GM19099 (cell line): ENCODE results near the gene PIK3CD.

Source experiments
- POLR2A ChIP-seq: IDR thresholded peaks from 3 replicates; pipeline ENCODE4 v1.6.1; 2011; ENCODE audit warnings: low read depth; ENCODE audit not compliant: insufficient read length; ENCODE audit errors: extremely low read depth

PIK3CD gene

DNA sequence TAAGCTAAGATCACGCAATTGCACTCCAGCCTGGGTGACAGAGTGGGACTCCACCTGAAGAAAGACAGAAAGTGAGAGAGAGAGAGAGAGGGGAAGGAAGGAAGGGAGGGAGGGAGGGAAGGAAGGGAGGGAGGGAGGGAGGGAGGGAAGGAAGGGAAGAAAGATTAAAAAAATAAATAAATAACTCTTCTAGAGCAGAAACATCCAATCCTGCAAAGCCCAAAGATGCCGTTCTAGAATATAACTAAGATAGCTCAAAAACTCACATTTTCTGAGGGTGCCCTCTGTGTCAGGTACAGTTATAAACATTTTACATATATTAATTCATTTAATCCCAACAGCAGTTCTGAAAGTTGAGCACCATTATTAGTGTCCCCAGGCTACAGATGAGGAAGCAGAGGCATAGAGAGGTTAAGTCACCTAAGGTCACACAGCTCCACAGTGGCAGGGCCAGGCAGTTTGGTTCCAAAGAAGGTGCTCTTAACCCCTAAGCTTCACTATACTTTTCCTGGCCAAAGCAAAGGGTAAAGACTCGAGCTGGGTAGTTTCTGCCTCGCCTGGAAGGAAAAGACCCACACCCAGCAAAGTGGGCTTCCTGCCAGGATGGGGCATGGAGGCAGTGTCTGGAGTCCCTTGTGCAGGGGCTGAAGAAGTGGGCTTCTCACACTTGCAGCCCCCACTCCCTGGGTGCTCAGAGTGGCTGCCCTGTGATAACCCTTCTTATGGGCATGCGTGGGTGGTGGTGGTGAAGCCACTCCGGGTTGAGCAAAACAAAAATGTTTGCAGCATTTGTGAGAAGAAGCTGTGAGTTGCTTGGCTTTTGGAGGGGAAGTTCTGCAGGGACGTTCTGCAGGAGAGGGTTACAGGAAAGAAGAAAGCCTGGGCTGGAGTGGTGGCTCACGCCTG, 7.9 kb upstream of the PIK3CD start:
- TF ChIP-seq POLR2A, result no peak

GRCh38 chr1:9646037-9646436, 5.5 kb upstream of the PIK3CD start:
- no peak for TF ChIP-seq POLR2A

DNA sequence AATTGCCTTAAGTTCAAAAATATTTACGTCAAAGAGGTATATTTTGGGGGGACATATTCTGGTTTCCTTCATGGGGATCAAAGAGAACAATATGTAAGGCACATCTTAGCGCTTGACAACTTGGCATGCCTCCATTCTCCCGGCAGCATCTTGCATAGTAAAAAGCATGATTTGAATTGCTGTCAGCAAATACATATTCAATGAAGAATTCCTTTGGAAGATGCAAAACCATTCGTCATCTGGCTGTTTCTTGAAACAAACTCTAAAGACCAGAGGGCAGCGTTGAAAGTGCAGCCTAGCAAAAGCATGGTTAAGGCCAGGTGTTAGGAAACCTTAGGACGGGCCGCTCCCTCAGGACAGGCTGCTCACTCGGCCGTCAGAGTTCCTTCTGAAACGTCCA, 3.4 kb upstream of the PIK3CD start:
- no peak for TF ChIP-seq POLR2A

- TF ChIP-seq POLR2A, result no peak
These were observed 1.8 kb upstream of the PIK3CD start for GRCh38 chr1:9649769-9650168.

GRCh38 chr1:9651220-9651564, 339 bp upstream of the PIK3CD start:
- TF ChIP-seq POLR2A, result no peak

DNA sequence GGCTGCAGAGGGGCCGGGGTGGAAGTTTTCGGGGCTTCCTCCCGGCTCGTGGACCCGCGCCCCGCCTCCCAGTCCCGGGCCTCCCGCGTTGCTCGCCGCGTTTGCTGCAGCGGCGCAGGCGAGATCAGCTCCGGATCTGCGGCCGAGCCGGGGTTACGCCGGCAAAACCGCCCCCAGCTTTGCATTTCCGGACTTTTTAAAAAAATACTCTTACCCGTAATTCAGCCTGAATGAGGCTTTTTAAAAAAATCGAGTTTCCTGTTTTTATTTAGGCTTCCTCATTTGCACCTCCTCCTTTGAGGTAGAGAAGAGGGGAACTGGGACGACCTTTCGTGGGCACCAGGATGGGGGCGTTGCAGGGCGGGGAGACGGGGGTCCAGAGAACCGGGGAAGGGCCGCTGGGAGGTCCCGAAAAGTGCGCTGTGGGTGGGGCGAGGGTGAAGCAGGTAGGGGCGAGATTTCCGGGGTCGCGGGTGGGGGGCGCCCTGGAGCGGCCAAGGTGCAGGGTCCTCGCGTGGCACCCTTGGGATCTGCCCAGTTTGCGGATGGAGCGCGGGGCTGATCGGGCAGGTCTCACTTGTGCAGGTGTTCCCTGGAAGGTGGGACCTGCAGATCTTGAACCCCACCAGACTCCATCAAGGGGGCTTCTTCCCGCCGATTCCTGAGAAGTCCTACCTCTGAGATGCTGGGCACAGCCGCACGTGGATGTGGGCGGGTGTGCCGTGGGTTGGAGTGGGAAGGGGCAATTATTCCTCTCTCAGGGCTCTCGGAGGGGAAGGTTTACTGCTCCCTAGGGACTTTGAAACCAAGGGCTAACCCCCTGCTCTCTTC, 1.1 kb downstream of the PIK3CD start:
- peak; percentile 70 for TF ChIP-seq POLR2A

GRCh38 chr1:9653210-9653490, 1.6 kb downstream of the PIK3CD start:
- TF ChIP-seq POLR2A, result no peak

DNA sequence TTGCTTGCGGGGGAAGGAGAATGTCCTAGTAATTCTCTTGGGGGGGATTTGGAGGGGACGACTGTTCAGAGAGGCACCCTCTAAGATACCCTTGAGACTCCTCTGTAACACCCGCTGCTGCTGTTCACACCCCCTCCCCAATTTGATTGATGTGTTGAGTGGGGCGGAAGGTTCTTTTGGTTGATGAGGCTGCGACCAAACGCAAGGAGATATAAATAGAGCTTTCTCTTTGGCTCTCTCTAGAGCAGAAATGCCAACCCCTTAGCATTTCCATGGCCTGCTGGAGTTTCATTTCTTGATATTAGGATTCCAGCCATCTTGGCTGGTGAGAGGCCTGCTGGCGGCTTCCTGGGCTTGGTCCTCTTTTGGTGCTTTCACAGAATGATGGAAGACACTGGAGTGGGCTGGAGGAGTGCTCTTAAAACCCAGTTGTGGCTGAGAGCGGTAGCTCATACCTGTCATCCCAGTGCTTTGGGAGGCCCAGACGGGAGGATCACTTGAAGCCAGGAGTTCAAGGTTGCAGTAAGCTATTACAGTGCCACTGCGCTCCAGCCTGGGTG, 2.0 kb downstream of the PIK3CD start:
- no peak for TF ChIP-seq POLR2A

DNA sequence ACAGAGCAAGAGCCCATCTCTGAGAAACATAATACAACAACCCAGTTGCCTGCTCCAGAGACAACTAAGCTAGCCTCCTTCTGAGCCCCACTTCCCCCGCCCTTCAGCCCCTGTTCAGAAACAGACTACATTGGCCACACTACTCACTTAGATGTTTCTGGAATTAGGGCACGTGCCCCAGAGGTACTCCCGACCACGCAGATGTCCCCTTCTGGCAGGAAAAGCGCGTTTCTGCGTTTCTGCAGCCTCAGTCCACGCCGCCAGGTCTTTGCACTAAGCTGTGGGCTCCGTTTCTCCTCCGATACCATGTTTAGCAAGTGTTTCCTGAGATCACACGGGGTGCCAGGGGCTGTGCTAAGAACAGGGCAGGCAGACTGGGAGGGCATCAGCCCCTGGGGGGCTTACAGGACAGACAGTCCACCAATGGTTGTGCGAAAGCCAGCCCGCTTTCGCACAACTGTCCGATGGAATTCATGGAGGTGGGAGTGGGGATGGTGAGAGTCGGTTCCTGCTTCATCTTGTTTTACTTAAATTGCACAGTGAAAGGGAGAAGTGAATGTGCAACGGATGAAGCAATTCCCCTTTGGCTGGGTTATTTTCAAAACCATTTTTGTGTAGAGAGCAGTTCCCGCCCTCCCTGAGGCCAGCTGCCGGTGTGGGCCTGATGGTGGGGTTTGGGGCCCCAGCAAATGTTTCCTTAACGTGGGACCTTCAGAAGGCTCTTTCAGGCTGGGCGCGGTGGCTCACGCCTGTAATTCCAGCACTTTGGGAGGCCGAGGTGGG, 2.7 kb downstream of the PIK3CD start:
- peak; percentile 18 for TF ChIP-seq POLR2A

DNA sequence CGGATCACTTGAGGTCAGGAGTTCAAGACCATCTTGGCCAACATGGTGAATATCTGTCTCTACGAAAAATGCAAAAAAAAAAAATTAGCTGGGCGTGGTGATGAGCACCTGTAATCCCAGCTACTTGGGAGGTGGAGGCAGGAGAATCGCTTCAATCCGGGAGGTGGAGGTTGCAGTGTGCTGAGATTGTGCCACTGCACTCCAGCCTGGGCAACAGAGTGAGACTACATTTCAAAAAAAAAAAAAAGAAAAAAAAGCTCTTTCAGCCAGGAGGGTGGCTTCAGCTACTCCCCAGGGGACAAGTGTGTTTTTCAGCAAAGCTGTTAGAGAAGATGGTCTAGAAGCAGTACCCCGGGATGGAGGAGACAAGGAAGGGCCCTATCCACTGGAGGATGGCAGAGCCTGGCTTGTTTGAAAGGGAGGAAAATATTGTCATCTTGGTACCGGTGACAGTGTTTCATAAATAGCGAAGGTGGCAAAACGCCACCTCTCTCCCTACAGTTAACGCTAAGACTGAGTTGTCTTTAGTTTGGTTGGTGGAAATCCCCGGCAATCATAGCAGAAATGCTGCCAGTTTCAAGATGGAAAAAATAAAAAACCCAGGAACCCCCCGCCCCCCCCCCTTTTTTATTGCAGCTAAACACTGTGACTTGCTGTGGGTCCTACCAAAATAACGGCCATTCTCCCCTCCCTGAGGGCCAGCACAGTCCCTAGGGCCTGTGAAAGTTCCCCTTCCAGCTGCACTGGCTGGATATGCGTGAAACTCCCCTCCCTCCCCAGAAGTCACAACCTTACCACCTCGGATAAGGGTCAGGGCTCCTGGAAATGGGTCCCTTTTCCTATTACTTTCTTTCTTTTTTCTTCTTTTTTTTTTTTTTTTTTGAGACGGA, 3.5 kb downstream of the PIK3CD start:
- no peak for TF ChIP-seq POLR2A

DNA sequence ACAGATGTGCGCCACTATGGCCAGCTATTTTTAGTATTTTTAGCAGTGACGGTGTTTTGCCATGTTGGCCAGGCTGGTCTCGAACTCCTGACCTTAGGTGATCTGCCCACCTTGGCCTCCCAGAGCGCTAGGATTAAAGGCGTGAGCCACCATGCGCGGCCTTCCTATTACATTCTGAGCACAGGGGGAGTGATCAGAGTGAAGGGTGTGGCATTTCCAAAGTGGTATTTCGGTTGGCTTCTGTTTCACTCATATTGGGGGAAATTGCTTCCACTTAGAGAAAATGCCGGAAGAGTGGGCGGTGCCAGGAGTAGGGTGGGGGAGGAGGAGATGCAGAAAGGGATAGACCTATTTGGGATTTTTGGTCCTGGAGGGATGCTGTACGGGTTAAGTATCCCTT, 4.3 kb downstream of the PIK3CD start:
- no peak for TF ChIP-seq POLR2A

DNA sequence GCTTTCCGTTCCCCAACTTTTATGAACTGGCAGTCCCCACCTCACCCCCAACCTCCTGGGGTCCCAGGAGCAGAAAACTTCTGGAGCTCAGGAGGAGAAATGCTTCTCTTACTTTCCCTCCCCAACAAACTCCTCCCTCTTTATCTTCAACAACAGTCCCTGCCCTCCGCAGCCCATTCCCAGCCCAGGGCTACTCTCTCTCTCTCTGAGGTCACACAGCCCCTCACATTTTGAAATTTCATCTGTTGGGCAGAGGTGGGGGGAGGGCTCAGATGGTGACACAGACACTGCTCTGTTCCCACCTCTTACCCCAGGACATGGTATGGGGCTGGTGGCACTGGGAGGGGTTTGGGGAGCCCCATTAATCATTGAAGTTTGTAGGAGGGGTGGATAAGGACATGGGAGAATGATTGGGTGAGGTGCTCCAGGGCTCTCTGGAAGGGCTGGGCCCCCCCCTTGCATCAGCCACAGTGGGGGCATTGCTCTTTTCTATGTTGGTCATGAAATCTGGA, 6.0 kb downstream of the PIK3CD start:
- no peak for TF ChIP-seq POLR2A

DNA sequence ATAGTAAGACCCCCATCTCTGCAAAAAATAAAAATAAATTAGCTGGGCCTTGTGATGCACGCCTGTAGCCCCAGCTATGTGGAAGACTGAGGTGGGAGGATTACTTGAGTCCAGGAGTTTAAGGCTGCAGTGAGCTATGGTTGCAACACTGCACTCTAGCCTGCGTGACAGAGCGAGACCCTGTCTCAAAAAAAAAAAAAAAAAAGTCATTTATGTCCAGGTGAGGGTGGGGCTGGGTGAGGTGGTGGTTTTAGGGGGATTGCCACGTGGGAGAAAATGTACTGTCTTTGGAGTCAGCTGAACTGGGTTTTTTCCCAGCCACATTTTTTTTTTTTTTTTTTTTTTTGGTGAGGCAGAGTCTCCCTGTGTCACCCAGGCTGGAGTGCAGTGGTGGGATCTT, 6.7 kb downstream of the PIK3CD start:
- no peak for TF ChIP-seq POLR2A

DNA sequence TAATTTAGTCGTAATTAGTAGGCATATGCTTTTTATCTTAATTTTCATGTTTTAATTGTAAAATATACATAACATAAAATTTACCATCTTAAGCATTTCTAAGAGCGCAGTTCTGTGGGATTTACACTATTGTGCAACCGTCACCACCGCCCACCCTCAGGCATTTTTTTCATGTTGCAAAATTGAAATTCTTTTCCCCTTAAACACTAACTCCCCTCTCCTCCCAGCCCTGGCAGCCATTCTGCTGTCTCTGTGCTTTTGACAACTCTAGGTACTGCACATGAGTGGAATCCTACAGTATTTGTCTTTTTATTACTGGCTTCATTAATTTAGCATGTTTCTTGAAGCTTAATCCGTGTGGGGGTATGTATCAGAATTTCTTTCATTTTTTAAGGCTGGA, 7.8 kb downstream of the PIK3CD start:
- TF ChIP-seq POLR2A, result no peak
